Activated CD4-positive, alpha-beta T cell treated with anti-CD3 and anti-CD28 coated beads, Interleukin-2, amount 50 U/mL, for 16 hours (primary cell): ENCODE data around the gene ACTL8.

Experiments used
- DNase-seq: peaks from one replicate; pipeline ENCODE4 v3.0.0-alpha.2; 2020

ACTL8 gene

DNA sequence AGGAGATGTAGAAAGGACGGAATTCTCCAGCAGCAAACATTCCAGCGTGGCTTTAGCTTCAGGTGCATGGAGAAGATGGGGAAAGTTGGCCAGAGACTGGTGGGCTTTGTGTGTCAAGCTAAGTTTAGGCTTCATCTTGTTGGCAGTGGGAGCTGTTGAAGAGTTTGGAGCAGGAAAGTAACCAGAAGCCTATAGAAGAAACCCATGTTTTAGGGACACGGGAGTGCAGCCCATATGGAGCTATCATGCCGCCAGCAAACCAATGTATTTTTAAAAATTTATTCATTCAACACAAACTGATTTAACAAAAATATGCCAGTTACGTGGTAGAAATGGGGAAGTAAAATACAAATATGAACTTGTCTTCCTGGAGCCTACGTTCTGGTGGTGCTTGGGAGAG lies 53.7 kb downstream of the ACTL8 start:
- DNase-seq, result no peak

DNA sequence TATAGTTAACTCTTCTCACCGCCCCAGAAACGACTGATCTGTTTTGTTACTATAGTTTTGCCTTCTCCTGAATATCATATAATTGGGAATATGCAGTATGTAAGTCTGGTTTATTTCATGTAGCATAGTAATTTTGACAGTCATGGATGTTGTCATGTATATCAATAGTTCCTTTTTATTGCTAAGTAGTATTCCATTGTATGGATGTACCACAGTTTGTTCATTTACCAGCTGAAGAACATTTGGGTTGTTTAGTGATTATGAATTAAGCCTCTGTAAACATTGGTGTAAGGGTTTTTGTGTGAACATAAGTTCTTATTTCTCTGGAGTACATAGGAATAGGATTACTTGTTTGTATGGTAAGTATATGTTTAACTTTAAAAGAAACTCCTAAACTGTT lies 55.5 kb downstream of the ACTL8 start:
- no peak for DNase-seq

DNA sequence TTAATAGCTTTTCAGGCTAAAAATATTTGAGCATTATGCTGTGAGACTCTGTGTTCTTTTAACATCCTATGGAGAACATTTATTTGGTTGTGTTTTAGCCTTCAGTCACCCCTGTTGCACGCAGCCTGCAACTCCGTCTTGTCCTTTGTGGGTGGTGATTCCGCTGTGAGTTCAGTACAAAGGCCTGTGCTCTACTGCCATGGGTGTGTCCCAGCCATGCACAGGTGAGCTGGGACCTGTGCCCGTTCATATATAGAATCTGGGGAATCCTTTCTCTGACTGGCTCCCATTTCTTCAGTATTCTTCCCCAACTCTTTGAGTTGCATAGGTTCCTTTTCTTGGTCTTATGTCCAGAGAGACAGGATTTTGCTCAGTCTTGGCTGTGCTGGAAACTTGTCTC lies 61.4 kb downstream of the ACTL8 start:
- DNase-seq, result no peak

DNA sequence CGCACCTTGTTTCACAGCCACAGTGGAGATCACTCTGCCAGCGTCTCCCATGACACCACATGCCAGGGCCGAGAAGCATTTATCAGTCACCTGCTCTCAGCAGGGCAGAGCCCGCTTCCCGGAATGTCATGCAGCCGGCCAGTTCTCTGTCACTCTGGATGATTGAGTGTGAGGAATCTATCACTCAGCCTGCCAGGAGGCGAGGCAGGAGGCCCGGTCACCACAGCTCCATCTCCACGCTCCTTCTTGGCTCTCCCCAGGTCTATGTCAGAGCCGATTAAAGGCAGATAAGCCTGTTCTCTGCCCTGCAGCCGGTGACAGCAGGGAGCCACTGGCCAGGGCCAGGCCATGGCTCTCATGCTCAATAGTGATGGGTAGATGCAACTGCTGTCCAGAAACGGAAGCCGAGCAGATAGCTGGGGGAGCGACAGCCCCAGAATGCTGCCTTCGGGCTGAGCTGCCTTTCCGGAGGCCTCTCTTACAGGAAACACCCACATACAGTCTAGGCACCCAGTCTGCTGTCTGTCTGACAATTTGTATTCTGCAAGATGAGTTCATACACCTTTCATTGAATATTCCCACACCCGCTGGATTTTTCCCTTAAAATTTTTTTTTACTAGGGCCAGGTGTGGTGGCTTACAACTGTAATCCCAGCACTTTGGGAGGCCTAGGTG lies 64.1 kb downstream of the ACTL8 start:
- DNase-seq, result no peak

DNA sequence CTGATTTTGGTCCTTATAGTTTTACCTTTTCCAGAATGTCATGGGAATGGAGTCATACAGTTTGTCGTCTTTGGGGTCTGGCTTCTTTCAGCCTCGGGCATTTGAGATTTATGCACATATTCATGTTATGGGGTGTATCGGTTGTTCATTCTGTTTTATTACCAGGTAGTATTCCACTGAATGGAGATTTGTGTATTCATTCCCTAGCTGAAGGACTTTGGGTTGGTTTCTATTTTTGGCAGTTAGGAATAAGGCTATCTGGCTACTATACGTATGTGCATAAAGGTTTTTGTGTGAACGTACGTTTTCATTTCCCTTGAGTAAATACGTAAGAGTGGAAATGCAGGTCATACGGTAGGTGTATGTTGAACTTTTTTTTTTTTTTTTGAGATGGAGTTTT lies 65.1 kb downstream of the ACTL8 start:
- DNase-seq, result no peak

DNA sequence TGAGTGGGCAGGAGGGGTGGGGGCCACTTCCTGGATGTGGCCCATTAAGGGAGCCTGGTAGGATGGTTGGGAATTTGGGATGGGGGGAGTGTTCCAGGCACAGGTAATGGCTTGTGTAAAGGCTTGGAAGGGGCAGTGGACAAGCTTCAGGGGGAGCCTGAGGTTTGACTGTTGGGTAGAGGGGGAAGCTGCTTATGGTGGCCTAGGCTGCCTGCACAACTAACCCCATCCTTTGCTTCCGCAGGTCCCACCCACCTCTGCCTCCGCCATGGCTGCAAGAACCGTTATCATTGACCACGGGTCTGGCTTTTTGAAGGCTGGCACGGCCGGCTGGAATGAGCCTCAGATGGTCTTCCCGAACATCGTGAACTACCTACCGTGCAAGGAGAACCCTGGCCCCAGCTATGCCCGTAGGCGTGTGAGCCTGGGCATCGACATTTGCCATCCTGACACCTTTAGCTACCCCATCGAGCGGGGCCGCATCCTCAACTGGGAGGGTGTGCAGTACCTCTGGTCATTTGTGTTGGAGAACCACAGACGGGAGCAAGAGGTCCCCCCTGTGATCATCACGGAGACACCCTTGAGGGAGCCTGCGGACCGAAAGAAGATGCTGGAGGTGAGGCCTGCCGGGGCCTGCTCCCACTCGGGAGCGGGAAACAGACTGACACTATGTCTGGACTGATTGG lies 67.8 kb downstream of the ACTL8 start:
- DNase-seq, result no peak

DNA sequence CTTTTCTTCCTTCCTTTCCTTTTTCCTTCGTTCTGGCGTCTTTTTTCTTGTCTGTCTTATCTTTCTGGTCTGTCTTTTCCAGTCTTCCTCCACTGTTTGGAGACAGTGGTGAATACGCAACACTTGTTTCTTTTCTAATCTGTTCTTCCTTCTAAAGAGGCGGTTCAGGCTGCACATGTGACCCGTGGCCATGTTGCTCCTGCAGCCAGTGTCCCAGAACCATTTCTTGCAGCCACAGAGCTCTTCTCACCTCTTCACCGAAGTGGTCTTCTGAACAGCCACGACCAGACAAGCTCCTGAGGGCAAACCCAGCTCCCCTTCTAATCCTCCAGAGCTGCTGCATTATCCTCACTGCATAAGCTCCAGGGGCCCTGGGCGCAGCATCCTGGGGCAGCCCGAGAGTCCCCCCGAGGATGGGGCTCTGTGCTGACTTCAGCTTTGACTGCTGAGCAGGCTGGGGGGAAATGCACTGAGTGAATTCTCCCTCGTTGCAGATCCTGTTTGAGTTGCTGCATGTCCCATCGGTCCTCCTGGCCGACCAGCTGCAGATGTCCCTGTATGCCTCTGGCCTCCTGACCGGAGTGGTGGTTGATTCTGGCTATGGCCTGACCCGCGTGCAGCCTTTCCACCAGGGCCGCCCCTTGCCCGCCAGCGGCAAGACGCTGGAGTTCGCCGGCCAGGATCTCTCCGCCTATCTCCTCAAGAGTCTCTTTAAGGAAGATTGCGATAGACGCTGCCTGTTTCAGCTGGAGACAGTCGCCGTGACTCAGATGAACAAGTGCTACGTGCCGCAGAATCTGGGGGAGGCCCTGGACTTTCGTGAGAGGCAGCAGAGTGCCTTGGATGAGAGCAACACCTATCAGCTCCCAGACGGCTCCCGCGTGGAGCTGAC lies 70.4 kb downstream of the ACTL8 start:
- DNase-seq, result no peak

DNA sequence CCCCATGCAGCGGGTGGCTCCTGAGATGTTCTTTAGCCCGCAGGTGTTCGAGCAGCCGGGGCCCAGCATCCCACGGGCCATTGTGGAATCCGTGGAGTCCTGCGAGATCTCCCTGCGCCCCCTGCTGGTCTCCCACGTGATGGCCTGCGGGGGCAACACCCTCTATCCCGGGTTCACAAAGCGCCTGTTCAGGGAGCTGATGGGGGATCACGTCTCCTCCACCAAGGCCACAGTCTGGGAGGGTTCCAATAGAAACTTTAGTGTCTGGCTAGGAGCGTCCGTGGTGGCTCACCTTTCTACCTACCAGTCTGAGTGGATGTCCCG lies 71.0 kb downstream of the ACTL8 start:
- peak; percentile 21 for DNase-seq

DNA sequence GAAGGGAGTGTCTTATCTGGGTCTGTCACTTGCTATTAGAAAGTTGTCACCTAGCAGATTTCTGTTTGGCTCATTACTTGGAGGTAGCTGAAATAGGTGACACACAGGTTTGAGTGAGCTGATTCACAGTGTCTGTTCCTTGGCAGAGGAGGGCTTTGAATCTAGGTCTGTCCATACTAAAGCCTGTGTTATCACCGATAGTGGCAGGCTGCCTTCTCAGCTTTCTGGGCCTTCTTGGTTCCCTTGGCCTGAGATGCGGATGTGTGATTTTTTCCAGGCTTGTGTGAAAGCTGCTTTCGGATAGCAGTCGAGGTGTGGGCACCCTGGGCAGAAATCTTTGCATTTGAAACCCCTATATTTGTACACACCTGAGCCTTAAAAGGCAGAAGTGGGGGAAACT lies 73.9 kb downstream of the ACTL8 start:
- DNase-seq, result no peak

DNA sequence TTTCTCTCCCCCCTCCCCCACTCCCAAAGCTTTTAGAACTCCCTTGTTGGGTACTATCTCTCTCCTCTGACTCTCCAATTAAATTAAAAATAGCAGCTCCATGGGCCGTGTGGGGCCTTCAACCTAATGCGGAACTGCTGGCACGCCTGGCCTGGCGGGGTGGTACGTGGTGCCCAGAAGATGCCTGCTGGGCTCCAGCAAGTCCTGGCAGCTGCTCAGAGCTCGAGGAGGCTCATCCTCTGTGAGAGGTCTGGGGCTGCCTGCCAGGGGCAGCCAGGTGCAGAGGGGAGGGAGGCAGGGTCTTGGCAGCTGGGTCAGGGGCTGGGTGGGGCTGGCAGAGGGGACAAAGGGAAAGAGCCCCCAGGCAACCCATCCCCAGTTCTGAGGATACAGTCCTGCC lies 74.4 kb downstream of the ACTL8 start:
- DNase-seq, result no peak

DNA sequence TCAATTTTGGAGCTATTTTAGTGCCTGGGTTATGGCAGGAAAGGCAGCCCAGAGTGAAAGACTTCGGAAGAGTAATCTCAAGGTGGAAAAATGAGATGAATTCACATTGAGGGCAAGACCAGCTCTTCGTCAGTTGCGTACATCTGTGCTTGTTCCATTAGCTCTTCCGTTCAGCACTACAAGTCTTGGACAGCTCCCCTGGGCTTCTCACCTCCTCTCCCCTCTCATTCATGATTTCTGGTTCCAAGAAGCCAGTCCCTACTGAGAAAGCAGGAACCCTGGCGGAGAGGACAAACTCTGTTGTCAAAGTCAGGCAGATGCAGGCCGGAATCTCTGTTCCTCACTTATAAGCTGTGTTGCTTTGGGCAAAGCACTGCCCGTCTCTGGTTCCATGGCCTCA lies 76.5 kb downstream of the ACTL8 start:
- DNase-seq, result no peak

DNA sequence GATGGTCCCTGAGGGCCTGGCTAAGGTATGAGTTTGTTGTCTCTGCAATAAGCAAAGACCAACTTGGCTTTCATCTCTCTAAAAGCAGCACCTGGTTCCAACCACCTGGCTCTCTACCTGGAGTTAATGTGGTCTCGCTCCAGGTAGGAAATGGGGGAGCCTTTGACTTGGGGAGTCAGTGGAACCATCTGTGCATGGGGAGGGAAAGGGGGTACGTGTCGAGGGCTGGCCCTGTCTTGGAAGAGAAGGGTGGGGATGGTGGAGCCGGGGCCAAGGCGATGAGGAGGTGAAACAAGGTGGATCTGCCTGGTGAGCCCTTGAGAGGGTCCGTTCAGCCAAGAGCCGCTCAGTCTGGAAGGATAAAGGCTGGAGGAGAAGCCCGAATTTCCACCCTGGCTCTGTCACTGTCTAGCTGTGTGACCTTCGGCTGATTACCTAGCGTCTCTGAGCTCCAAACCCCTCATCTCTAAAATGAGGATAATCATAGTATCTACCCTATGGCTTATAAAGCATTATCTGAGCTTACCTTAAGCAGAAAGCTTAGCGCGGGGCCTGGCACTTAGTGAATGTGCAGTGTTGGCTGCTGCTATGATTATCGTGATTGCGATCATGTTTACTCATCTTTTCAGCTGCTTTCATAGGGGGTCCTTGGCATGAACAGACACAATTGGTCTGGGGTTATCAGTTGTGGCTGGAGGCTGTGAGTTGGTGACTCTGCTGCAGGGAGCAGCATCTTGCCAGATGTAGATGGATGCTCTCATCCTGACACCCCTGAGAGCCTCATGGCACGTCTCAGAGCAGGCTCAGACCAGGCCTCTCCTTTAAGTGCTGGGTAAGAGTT lies 78.7 kb downstream of the ACTL8 start:
- DNase-seq, result no peak

DNA sequence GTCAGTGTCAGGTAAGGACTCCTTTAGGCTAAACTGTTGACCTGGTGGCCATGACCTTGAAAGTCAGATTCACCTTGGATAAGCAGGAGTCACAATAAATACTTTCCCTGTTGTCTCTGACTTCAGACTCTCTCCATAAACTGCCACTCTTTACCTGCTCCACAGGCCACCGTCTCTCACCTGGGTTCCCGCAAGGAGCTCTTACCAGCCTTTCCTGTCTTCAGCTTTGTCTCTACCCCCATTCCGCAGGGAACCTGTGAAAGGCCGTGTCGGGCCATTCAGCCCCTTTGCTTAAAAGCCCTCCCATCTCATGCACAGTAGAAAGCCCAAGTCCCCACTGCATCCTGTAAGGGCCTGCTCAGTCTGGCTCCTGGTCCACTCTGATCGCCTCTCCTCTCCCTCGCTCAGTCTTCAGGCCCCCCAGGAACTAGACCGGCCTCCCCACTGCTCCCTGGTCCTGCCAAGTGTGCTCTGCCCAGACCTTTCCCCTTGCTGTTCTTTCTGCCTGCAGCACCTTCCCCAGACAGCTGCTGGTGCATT lies 79.5 kb downstream of the ACTL8 start:
- no peak for DNase-seq

DNA sequence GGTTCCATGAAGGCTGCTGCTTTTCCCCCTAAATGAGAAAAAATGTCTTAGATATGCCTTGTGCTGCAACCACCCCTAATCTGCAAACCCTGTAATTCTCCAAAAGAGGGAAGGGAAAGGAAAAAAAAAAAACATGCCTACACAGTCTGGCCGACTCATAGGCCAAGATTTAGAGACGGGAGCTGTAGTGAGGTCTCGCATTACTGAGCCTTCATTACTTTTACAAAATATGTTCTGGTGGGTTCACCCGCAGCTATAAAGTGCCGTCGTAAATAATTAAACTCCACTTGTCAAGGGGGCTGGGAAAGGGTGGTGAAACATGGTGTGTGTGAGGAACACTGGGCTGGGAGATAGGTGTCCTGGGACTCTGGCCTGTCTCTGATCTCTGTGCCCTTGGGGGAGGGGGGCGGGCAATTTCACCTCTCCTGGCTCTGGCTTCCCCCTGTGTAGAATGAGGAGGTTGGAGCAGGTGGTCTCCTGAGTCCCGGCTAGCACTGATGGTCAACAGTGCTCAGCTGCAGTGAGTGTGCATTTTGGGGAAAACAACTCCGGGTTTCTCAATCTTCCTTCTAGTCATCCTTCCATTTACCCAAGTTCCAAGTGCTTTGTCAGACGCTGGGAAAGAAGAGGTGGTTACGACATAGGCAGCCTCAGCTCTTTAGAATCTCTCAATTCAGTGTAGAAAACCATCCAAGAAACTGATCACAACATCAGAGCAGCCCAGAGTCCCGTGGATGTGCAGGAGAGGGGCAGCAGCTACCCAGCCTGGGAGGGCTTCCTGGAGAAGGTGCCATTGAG lies 82.3 kb downstream of the ACTL8 start:
- DNase-seq, result no peak

DNA sequence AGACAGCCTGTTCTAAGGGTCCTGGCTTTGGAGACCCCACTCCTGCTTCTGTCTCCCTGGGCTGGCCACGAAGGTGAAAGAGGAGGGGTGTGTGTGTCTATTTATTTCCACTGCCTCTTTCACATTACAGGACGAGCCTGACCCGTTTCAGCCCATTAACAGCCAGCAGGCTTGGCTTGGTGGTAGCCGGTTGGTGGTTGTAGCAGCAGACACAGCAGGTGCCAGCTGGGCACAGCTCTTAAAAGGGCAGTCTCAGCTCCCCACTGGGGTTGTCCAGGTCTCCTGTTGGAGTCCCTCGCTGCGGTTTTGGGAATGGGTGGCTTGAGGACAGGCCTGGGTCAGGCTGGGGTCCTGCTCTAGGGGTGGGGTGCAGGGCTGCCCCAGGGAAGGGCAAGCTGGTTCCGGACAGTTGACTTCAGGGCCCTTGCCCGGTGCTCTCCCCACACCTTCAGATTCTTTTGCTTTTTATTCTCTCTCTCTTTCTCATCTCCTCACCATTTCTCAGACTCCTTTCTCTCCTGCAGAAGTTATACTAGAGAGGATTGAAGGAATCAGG lies 84.6 kb downstream of the ACTL8 start:
- DNase-seq, result no peak

DNA sequence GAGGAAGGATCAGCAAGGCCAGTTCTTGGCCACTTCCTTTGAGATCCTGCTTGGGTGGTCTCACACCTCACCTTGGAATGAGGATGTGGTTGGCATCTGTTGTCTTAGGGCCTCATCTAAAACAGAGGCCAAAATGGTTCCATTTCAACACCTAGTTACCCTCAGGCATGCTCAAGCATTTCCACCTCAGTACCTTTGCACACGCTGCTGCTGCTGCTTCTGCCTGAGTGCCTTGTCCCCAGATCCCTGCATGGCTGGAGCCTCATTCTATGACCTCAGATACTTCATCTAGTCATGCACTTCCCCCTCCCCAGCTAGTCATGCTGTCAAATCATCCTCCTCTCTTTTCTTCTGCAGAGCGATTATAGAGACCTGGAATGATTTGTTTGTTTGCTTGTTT lies 86.8 kb downstream of the ACTL8 start:
- no peak for DNase-seq

DNA sequence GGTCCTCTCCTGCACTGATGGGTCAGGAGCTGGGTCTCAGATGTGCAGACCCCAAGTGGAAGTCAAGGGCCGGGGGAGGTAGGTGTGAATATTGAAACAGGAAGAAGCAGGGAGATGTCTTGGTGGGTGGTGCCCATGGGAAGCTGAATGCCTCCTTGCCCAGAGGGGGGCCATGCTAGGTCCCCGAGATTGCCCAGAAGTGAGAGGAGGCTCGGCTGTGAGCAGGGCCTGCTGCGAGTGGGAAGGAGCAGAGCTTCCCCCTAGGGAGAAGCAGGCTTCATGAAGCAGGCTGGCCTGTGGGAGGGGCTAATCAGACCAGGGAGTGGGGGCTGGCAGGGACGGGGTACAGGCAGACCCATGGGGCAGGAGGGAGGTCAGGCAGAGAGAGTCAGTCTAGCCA lies 87.6 kb downstream of the ACTL8 start:
- DNase-seq, result no peak

DNA sequence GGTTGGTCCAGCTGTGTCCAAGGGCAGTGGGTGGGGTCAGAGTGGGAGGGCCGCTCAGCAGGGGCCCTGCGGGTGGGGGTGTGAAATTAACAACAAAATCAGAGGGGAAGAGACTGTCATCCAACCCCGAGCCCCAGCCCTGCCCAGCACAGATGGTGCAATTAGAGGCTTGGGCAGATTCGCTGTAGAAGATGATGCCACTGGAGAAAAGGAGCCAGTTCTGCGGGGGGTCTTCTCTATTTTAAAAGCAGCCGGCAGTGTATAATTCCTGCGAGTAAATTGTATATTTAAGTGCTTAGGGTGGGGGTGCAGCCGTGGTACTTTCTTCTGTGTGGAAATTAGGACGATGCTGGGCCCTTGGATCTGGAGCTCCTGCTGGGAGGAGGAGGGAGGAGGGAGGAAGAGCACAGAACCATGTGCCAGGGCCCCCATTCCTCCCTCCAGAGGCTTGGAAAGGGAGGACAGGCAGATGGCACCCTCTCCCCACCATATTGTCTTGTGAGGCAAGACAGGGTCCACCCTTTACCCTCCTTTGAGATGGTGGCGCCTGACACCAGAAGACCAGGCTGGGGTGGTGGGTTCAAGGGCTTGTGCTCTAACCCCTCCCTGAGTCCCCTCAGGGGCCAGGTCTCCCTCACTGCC lies 89.2 kb downstream of the ACTL8 start:
- DNase-seq, result no peak

DNA sequence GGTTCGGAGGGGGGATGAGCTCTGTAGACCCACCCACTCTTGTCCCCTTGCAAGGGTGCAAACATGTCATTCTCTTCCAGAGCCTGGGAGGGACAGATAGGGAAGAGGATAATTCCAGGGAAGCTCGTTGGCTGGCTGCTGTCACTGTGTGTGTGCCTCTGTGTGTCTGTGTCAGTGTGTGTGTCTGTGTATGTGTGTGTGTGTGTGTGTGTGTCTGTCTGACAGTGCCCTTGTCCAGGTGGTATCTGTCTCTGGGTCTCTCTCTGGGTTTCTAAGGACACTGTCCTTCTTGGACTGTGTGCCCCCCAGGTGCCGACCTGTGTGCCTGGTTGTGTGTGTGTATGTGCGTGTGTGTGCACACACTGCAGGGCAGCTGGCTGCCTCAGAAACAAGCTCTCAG lies 90.5 kb downstream of the ACTL8 start:
- DNase-seq, result no peak

DNA sequence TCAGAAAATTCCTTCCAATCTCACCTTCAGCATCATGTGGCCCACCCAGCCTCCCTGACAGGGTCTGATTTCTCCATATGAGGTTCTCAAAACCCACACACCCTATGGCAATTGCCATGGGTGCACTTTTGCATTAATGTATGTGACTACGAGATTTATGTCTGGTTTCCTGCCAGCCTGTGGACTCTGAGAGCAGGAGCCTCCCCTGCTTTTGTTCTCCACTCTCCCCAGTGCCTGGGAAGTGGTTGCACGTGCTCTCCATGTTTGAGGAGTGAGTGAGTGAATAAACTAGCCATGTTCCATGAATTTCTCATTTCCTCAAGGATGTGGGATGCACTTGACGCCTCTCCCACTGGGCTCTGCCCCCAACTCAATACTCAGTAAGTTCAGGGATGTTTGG lies 91.2 kb downstream of the ACTL8 start:
- DNase-seq, result no peak

DNA sequence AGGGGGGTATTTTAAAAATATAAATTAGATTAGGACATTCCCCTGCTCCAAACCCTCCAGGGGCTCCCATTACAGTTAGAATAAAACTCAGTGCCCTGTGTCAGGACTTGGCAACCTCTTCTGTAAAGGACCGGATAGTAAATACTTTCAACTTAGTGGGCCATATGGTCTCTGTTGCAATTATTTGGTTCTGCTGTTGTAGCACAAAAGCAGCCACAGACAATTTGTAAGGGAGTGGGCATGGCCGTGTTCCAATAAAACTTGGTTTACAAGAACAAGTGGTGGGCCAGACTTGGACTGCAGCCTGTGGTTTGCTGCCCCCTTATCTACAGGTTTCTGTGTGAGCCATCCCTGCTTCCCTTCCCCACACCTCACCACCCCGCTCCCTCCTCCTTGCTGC lies 92.0 kb downstream of the ACTL8 start:
- DNase-seq, result no peak
